Heart right ventricle (tissue), 16 donors: ENCODE measurements around the gene SF3B1. TPM values are rescaled to one million over a fixed set of nuclear protein-coding genes. Genes with fewer than 3 reads are reported as not detected.

Source experiments
- ATAC-seq, 8 donors: fragments of 200-7000 bp; cut with Tn5 transposase; one replicate each; pipeline ENCODE4 v1.9.1; 2020; ENCODE audit warnings: mild to moderate bottlenecking in 8 of 8, moderate library complexity in 8 of 8, moderate number of reproducible peaks in 1 of 8
- DNase-seq, 2 donors: peaks; one replicate each; pipeline ENCODE4 v3.0.0-alpha.2; 2020
- H3K27ac ChIP-seq, 10 donors: fragments of 200-600 bp; sonication (generic) in 2 of 10; one replicate each; pipeline versions ENCODE4 v1.5.0 to v1.8.0; 2020 to 2022; ENCODE audit warnings: mild to moderate bottlenecking in 3 of 10
- H3K27me3 ChIP-seq, 7 donors: fragments of 200-600 bp; one replicate each; pipeline ENCODE4 v1.8.0; 2021 to 2022; ENCODE audit warnings: mild to moderate bottlenecking in 2 of 7
- H3K36me3 ChIP-seq, 9 donors: fragments of 200-600 bp; sonication (generic) in 1 of 9; one replicate each; pipeline versions ENCODE4 v1.5.0 to v1.8.0; 2020 to 2022; ENCODE audit warnings: mild to moderate bottlenecking in 2 of 9
- H3K4me1 ChIP-seq, 9 donors: fragments of 200-600 bp; sonication (generic) in 1 of 9; one replicate each; pipeline versions ENCODE4 v1.5.0 to v1.8.0; 2020 to 2022; ENCODE audit warnings: mild to moderate bottlenecking in 4 of 9
- H3K4me3 ChIP-seq, 10 donors: fragments of 200-600 bp; sonication (generic) in 2 of 10; one replicate each; pipeline versions ENCODE4 v1.5.0 to v1.8.0; 2020 to 2022; ENCODE audit warnings: mild to moderate bottlenecking in 7 of 10, moderate library complexity in 2 of 10
- H3K9me3 ChIP-seq, 11 donors: fragments of 200-600 bp in 10 of 11; sonication (generic) in 2 of 11; one replicate each; pipeline versions ENCODE4 v1.5.0 to v1.8.0; 2013 to 2022; ENCODE audit warnings: mild to moderate bottlenecking in 2 of 11, control low read depth in 1 of 11, moderate library complexity in 1 of 11
- CTCF ChIP-seq, 9 donors: fragments of 200-600 bp; sonication (generic) in 2 of 9; IDR thresholded peaks; one replicate each; pipeline versions ENCODE4 v1.5.0 to v1.8.0; 2021 to 2022; ENCODE audit warnings: antibody characterized with exemption in 9 of 9, mild to moderate bottlenecking in 5 of 9, moderate library complexity in 1 of 9
- WGBS, 2 donors: extraction: QIAGEN DNeasy Blood & Tissue Kit; methylation state at CpG; one replicate each; pipeline ENCODE4 v1.1.7; 2013; ENCODE audit warnings: inconsistent platforms in 1 of 2; 5-methylcytosine and 5-hydroxymethylcytosine counted together
- intact Hi-C, 10 donors: fragments of 100-400 bp; cut with DNase I; formaldehyde crosslinking; loops; one replicate each; pipeline versions ENCODE4 v1.11.1 to v1.14.2; 2022
- polyA plus RNA-seq, 2 donors: library from polyadenylated mRNA; stranded (reverse); fragments of 200-250 nt; gene quantifications; one replicate each; pipeline ENCODE4 v1.2.3, GENCODE V29; 2013
- total RNA-seq, 10 donors: library from RNA; stranded (reverse); fragmentation: NEBNext Ultra II Directional in 3 of 10; extraction: Animal tissue kit (Norgen Biotek cat#: 25700) in 3 of 10; gene quantifications; one replicate each; pipeline versions ENCODE4 v1.2.1 to v1.2.4, GENCODE V29; 2021 to 2023
- donor health status: Arrhythmogenic right ventricular cardiomyopathy.
- donor health status: ischemic (EF 13 %, LVEDD 7.1; RV severe dilation, severe dysfunction).
- donor health status: healthy with polysubstance abuse.
- donor health status: DM: no; HTN: yes; CAD: no.
- donor health status: DM: no; HTN: no; CAD: no.
- donor health status: ischemic (EF 25% LVEDD 6.9; RV normal size, moderate dysfunction).
- donor health status: ischemic (EF 25% LVEDD 5.7; RV mildly dilated, moderate dysfunction).
- donor health status: healthy.
- donor health status: DM: yes; HTN: yes; CAD: no.
- donor health status: Ischemic cardiomyopathy.
- donor health status: ischemic (EF 35%, LVEDD 5.7; RV mildly dilated, moderate dysfunction).
- donor health status: nonischemic (EF 11% LVEDD 7.7; RV severe dilation, severe dysfunction).
- donor health status: DM: yes; HTN: yes; CAD: no.
- donor health status: PGD.
- donor health status: ischemic (EF 29% LVEDD 5.4; RV normal size, mild dysfunction).
- donor health status: nonischemic (EF 23%, LVEDD 6.1; RV moderate dilation, normal function).

The SF3B1 gene
- total and polyA plus RNA-seq, 12 donors, result 103 to 206 (median 151) TPM

- H3K36me3 ChIP-seq, result no peaks in the 10 kb centered on the region
These were observed 80.7 kb downstream of the SF3B1 start for GRCh38 chr2:197354169-197354558.

GRCh38 chr2:197353393-197354168 is 81.2 kb downstream of the SF3B1 start:
- ATAC-seq (no peak), DNase-seq (no peak)
- no peaks in the 10 kb centered on the region for H3K4me1 ChIP-seq
- TF ChIP-seq CTCF (IDR thresholded peaks at IDR 0.05), result no peak
- 81 to 82% methylated on average over 3 of the region's 3 CpGs for WGBS, 2 donors
- no peaks in the 10 kb centered on the region for H3K27me3 ChIP-seq
- intact Hi-C loops, result no loop called here
- H3K27ac ChIP-seq, result no peak overlapping the region
- H3K36me3 ChIP-seq, result no peaks in the 10 kb centered on the region
- H3K4me3 ChIP-seq, result no peak overlapping the region
- no peaks in the 10 kb centered on the region for H3K9me3 ChIP-seq

More at GRCh38 chr2:197354169-197354558, 80.7 kb downstream of the SF3B1 start:
- Histone ChIP-seq H3K4me3 (no peak overlapping the region), H3K4me1 (no peaks in the 10 kb centered on the region), H3K27me3 (no peaks in the 10 kb centered on the region), H3K9me3 (no peaks in the 10 kb centered on the region), H3K27ac (no peak overlapping the region)
- ATAC-seq, result no peak
- no peak for DNase-seq
- intact Hi-C loops, result no loop called here
- TF ChIP-seq CTCF (IDR thresholded peaks at IDR 0.05), result no peak
- WGBS, 2 donors, result 94 to 98% methylated on average over 4 of the region's 4 CpGs

GRCh38 chr2:197349699-197350098 is 85.1 kb downstream of the SF3B1 start:
- no peak for DNase-seq
- Histone ChIP-seq H3K9me3 (no peaks in the 10 kb centered on the region), H3K4me1 (no peaks in the 10 kb centered on the region), H3K27ac (no peak overlapping the region), H3K4me3 (no peak overlapping the region), H3K27me3 (no peaks in the 10 kb centered on the region), H3K36me3 (no peaks in the 10 kb centered on the region)
- intact Hi-C loops, result no loop called here
- TF ChIP-seq CTCF (IDR thresholded peaks at IDR 0.05), result no peak
- no peak for ATAC-seq
- 93 to 95% methylated on average over 2 of the region's 2 CpGs for WGBS, 2 donors

- no peaks in the 10 kb centered on the region for H3K27me3 ChIP-seq
- no peaks in the 10 kb centered on the region for H3K4me1 ChIP-seq
- TF ChIP-seq CTCF (IDR thresholded peaks at IDR 0.05), result no peak
- no peaks in the 10 kb centered on the region for H3K36me3 ChIP-seq
- intact Hi-C loops, result no loop called here
- 59 to 73% methylated on average over 5 of the region's 5 CpGs for WGBS, 2 donors
- no peaks in the 10 kb centered on the region for H3K9me3 ChIP-seq
- ATAC-seq, result no peak
- no peak overlapping the region for H3K4me3 ChIP-seq
- DNase-seq, result no peak
- H3K27ac ChIP-seq, result no peak overlapping the region
These were observed 86.0 kb downstream of the SF3B1 start for GRCh38 chr2:197348721-197349360.
